Measurements from ENCODE around the gene CSNK1E. TPM values are rescaled to one million over a fixed set of nuclear protein-coding genes. Genes with fewer than 3 reads are reported as not detected.

CSNK1E gene
- total and polyA plus RNA-seq, 12 donors, result 64.1 to 88.1 (median 79.3) TPM

- Histone ChIP-seq H3K4me1 (peaks cover 22 to 54% (median 47%) of the 10 kb centered on the region in 9 donors), H3K9me3 (no peaks in the 10 kb centered on the region), H3K36me3 (no peaks in the 10 kb centered on the region), H3K27me3 (no peaks in the 10 kb centered on the region), H3K4me3 (peak overlapping the region; percentile 87 to 100 (median 96)), H3K27ac (peak overlapping the region; percentile 89 to 99 (median 97))
- no peak for DNase-seq
- peak in 3 of 8 donors; percentile 3 to 15 (median 5) for ATAC-seq
- TF ChIP-seq CTCF (IDR thresholded peaks at IDR 0.05), result no peak
- intact Hi-C loops (cut with DNase I), result loop anchor here in 8 of 10 donors (2.0 to 5.0 kb wide), 4 partner anchors 39 to 46 kb away; partner anchors contain the start of gene CSNK1E (in 3 of the 8)
- 8 to 10% methylated on average over 26 of the region's 26 CpGs for WGBS, 2 donors
These were observed 44.0 kb downstream of the CSNK1E start for GRCh38 chr22:38273135-38273826.

GRCh38 chr22:38272373-38273134, 44.7 kb downstream of the CSNK1E start, which contains the start of gene TMEM184B:
TSS of gene TMEM184B (minus strand) at chr22:38273010. CDS start at chr22:38247961, 25,049 bp downstream.
- ATAC-seq (peak; percentile 86 to 97 (median 92)), DNase-seq (peak; percentile 71 to 84)
- no peak for TF ChIP-seq CTCF (IDR thresholded peaks at IDR 0.05)
- WGBS, 2 donors, result 1% methylated on average over 71 to 96 of the region's 97 CpGs
- Histone ChIP-seq H3K27me3 (no peaks in the 10 kb centered on the region), H3K27ac (peak within 1 kb of the TSS; percentile 89 to 99 (median 97)), H3K36me3 (no peaks in the 10 kb centered on the region), H3K4me1 (peaks cover 22 to 61% (median 51%) of the 10 kb centered on the region in 9 donors), H3K9me3 (no peaks in the 10 kb centered on the region), H3K4me3 (peak within 1 kb of the TSS; percentile 87 to 100 (median 96))
- intact Hi-C loops (cut with DNase I), result loop anchor here in 8 of 10 donors (2.0 to 5.0 kb wide), 4 partner anchors 40 to 45 kb away; partner anchors contain the start of gene CSNK1E (in 3 of the 8)

- Histone ChIP-seq H3K27me3 (no peaks in the 10 kb centered on the region), H3K4me3 (peak overlapping the region; percentile 87 to 100 (median 96)), H3K27ac (peak overlapping the region; percentile 89 to 99 (median 97)), H3K36me3 (no peaks in the 10 kb centered on the region), H3K4me1 (peaks cover 22 to 66% (median 57%) of the 10 kb centered on the region in 9 donors), H3K9me3 (no peaks in the 10 kb centered on the region)
- 10 to 11% methylated on average over 7 of the region's 7 CpGs for WGBS, 2 donors
- no peak for TF ChIP-seq CTCF (IDR thresholded peaks at IDR 0.05)
- peak in 7 of 8 donors; percentile 1 to 33 (median 18) for ATAC-seq
- intact Hi-C loops (cut with DNase I), result loop anchor here in 8 of 10 donors (2.0 to 5.0 kb wide), 4 partner anchors 40 to 45 kb away; partner anchors contain the start of gene CSNK1E (in 3 of the 8)
- DNase-seq, result no peak
These were observed 45.3 kb downstream of the CSNK1E start for GRCh38 chr22:38271927-38272372.

GRCh38 chr22:38271101-38271500, 46.1 kb downstream of the CSNK1E start:
- intact Hi-C loops (cut with DNase I), result loop anchor here in 7 of 10 donors (5.0 kb wide), 3 partner anchors 41 to 46 kb away; partner anchors contain the start of gene CSNK1E (in 2 of the 7)

More at GRCh38 chr22:38271101-38271500, 46.1 kb downstream of the CSNK1E start:
- no peak for TF ChIP-seq CTCF (IDR thresholded peaks at IDR 0.05)
- H3K36me3 ChIP-seq, result no peaks in the 10 kb centered on the region
- WGBS, 2 donors, result 76 to 78% methylated on average over 7 of the region's 7 CpGs
- peak overlapping the region; percentile 27 to 99 (median 96) for H3K27ac ChIP-seq
- no peaks in the 10 kb centered on the region for H3K9me3 ChIP-seq
- no peak for DNase-seq
- H3K27me3 ChIP-seq, result no peaks in the 10 kb centered on the region
- peak overlapping the region in 7 of 10 donors; percentile 93 to 100 (median 99) for H3K4me3 ChIP-seq
- ATAC-seq, result no peak
- peaks cover 24 to 75% (median 65%) of the 10 kb centered on the region in 9 donors for H3K4me1 ChIP-seq
